ENCODE data around the gene DDX31.

GRCh38 chr9:132702254-132702653, 32.5 kb upstream of the DDX31 start:
- TF ChIP-seq CTCF (IDR thresholded peaks at IDR 0.05; ENCODE audit: insufficient read depth, low read length) (no peak), POLR2AphosphoS5 (IDR thresholded peaks at IDR 0.05; ENCODE audit: low read depth) (no peak)
- TF ChIP-seq, protein P1, sequence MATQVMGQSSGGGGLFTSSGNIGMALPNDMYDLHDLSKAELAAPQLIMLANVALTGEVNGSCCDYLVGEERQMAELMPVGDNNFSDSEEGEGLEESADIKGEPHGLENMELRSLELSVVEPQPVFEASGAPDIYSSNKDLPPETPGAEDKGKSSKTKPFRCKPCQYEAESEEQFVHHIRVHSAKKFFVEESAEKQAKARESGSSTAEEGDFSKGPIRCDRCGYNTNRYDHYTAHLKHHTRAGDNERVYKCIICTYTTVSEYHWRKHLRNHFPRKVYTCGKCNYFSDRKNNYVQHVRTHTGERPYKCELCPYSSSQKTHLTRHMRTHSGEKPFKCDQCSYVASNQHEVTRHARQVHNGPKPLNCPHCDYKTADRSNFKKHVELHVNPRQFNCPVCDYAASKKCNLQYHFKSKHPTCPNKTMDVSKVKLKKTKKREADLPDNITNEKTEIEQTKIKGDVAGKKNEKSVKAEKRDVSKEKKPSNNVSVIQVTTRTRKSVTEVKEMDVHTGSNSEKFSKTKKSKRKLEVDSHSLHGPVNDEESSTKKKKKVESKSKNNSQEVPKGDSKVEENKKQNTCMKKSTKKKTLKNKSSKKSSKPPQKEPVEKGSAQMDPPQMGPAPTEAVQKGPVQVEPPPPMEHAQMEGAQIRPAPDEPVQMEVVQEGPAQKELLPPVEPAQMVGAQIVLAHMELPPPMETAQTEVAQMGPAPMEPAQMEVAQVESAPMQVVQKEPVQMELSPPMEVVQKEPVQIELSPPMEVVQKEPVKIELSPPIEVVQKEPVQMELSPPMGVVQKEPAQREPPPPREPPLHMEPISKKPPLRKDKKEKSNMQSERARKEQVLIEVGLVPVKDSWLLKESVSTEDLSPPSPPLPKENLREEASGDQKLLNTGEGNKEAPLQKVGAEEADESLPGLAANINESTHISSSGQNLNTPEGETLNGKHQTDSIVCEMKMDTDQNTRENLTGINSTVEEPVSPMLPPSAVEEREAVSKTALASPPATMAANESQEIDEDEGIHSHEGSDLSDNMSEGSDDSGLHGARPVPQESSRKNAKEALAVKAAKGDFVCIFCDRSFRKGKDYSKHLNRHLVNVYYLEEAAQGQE (IDR thresholded peaks at IDR 0.05; ENCODE audit: insufficient replicate concordance, low read depth): no peak
